ENCODE data around the gene METTL2B. TPM values are rescaled to one million over a fixed set of nuclear protein-coding genes. Genes with fewer than 3 reads are reported as not detected.
"Not testable (repeated sequence)": the region's sequence is repeated elsewhere in the genome, so short reads cannot be mapped to it uniquely, and the experiment has no call there.

Gene METTL2B
- total RNA-seq, 1 donor from 2014 or later: 13.9 TPM

GRCh38 chr7:128523226-128523931 is 46.8 kb downstream of the METTL2B start:
- DNase-seq (ENCODE audit: low spot score): peak; percentile 60
- peak; percentile 62 for ATAC-seq

DNA sequence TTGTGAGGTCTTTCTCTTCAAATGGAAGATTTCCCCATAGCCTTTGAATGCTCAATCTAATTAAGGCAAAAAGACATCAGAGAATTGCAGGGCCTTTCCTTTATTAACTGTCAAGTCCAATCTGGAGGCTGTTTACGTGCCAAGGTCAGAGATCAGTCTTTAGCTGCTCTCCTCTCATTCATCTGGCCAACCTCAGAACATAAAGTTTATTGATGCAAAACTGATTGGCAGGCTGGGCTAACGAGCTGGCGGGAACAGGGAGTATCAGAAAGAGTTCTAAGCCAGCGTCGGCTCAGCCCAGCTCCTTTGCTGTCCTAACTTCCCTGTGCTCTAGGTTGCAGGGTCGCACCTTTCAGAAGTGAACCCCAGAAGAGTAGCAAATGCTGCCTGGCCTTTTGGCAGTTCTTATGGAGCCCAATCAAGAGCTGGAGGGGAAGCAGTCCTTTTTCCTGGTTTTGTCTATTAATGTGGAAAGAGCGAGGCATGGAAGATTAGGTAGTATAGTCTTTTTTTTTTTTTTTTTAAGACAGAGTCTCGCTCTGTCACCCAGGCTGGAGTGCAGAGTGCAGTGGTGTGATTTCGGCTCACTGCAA is 47.5 kb downstream of the METTL2B start:
- peak; percentile 20 for ATAC-seq
- not testable (repeated sequence) for DNase-seq (ENCODE audit: low spot score)

GRCh38 chr7:128525584-128525983 is 49.0 kb downstream of the METTL2B start:
- ATAC-seq; DNase-seq (ENCODE audit: low spot score): not testable (repeated sequence)

- ATAC-seq; DNase-seq (ENCODE audit: low spot score): not testable (repeated sequence)
Observed at GRCh38 chr7:128526062-128526466, 49.5 kb downstream of the METTL2B start.

DNA sequence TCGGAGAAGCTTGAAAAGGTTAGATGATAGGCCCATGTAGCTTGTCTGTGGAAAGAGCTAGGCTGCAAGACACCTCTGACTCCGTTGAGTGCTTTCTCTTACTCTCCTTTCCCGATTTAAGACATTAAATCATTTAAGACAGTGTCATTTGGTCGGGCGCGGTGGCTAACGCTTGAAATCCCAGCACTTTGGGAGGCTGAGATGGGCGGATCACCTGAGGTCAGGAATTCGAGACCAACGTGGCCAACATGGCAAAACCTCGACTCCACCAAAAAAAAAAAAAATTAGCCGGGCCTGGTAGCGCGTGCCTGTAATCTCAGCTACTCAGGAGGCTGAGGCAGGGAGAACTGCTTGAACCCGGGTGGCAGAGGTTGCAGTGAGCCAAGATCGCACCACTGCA is 52.6 kb downstream of the METTL2B start:
- not testable (repeated sequence) for DNase-seq (ENCODE audit: low spot score); ATAC-seq

DNA sequence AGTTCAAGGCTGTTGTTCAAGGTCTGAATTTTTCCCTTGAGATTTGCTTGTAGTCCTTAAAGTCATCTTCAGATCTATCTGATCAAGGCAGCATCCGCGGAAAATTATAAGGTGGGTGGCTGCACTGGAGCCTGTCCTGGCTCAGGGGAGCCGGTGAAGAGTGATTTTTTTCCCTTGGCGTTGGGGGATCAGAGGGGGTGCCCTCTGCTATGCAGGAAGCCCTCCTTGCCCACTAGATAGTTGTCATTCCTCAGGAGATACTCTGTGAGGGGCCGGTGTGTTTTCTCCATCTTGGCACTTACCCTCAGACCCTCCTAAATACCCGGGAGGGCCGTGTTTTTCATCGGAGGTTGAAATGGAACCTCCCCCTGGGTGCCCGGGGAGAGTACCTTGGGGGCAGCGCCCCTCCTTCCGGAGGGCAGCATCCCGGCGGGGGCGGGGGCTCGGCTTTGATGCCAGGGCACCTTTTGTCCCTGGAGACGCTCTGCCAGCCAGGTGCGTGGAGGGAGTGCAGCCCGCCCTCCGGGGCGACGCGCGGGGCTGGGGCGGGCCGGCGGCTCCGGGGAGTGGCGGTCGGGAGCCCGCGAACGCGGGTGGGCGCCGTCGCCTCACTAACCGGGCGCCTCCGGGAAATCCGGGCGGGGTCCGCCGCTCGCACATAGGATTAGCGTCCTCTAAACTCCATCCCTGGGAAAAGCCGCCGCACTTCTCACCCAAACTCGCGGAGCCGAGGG is 53.7 kb downstream of the METTL2B start:
- ATAC-seq (peak; percentile 7), DNase-seq (ENCODE audit: low spot score) (peak; percentile 47)

DNA sequence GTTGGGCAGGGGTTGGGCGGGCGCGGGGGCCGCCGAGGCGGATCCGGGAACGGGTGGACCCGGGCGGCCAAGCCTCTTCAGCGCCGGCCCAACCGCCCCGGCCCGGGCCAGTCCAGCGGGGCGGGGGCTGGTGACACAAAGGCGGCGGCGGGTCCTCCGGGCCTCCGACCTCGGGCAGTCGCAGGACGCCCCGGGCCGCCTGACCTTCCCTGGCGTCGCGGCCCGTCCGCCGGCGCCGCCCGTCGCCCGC is 54.2 kb downstream of the METTL2B start:
- DNase-seq (ENCODE audit: low spot score) (no peak), ATAC-seq (no peak)

- peak; percentile 90 for DNase-seq (ENCODE audit: low spot score)
- peak; percentile 88 for ATAC-seq
Observed at GRCh38 chr7:128531105-128531954, 54.8 kb downstream of the METTL2B start.

DNA sequence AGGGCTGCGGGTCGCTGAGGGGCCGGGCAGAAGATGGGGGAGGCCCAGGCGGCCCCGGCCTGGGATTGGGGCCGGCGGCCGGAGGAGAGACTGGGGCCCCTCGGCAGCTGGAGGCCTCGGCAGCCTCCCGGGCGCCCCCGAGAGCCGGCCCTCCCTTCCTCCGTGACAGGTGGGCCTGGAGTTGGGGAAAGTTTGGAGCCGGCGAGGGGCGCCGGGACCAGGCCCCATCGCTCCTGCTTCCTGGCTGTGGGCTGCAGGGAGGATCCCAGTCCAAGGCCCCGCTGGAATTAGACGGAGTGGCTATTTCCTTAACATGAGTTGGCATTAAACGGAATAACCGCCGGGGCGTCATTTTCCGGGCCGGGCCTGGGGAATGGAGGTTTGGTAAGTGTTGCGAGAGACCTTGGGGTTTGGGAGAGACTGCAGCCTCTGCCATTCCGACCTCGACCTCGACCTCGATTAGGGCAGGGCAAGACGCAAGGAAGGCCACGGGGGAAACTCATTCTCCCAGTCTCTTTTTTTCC is 55.5 kb downstream of the METTL2B start:
- ATAC-seq (peak; percentile 37), DNase-seq (ENCODE audit: low spot score) (peak; percentile 66)

DNA sequence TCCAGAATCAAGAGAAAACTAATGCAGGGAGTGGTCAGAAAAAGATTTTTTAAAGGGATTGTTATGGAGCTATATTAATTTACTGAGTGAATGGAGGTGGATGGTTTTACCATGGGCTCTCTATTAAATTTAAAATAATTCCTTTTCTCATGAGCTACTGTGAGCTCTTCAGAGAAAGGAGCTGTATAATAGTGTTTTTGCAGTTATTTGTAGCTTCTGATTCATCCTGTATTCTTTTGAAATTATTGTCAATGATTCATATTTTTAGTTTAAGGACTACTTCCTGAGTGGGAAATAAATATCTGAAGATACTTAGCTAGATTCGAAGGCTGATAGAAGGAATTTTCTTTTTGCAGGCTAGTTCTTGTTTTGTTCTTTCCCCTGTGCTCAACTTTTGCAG is 56.4 kb downstream of the METTL2B start:
- not testable (repeated sequence) for ATAC-seq; DNase-seq (ENCODE audit: low spot score)

DNA sequence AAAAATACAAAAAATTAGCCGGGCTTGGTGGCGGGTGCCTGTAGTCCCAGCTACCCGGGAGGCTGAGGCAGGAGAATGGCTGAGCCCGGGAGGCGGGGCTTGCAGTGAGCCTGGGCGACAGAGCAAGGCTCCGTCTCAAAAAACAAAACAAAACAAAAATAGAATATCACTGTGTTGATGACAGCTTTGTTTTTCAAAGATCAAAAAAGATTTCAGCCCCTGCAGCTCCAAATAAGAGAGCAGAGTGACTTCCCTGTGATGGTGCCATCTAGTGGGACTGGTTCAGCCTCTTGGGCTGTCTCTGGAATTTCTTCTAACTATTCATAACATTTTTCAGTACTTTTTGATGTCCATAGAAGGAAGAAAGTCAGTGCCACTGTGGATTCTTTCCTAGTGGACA is 60.9 kb downstream of the METTL2B start:
- ATAC-seq (peak; percentile 84), DNase-seq (ENCODE audit: low spot score) (peak; percentile 15)

- ATAC-seq; DNase-seq (ENCODE audit: low spot score): not testable (repeated sequence)
Observed at GRCh38 chr7:128542530-128542929, 66.0 kb downstream of the METTL2B start.

DNA sequence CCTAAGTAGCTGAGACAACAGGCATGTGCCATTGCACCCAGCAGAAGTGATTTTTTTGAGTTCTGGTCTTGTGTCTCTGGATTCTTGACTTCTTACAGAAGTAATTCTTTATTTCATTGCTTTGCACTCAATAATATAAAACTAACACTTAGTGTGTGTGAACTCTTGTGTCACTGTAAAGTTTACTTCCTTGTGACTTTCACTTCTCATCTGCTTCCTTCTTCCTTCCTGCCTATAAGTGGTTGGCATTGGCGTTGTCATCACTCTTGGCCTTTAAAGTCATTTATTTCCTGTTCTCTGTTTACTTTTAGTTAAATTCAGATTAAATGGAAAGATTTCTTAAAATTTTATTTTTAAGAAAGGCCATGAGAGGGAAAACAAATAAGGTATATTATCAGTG is 66.8 kb downstream of the METTL2B start:
- not testable (repeated sequence) for ATAC-seq; DNase-seq (ENCODE audit: low spot score)

DNA sequence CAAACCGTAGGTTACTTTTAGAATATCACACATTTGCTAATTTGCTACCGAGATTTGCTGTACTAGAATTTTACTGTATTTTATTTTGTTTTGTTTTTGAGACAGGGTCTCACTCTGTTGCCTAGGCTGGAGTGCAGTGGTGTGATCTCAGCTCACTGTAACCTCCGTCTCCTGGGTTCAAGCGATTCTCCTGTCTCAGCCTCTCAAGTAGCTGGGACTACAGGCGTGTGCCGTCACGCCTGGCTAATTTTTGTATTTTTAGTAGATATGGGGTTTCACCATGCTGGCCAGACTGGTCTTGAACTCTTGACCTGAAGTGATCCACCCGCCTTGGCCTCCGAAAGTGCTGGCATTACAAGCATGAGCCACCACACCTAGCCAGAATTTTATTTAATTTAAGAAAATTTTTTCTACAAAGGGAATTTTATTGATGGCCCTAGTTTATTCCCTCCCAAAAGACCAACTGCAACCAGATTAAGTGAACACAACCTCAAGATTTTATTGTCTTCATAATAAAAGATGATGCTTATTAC is 69.8 kb downstream of the METTL2B start:
- ATAC-seq; DNase-seq (ENCODE audit: low spot score): not testable (repeated sequence)

DNA sequence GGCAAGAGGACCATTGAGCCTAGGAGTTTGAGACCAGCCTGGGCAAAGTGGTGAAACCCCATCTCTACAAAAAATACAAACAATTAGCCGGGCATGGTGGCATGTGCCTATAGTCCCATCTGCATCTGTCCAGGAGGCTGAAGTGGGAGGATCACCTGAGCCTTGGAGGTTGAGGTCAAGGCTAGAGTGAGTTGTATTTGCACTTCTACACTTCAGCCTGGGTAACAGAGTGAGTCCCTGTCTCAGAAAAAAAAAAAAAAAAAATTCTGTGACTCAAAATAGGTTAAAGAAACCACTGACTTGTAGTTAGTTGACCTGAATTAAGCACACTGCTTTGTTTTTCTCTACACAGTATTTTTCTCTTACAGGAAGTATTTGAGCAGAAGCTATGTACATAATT is 74.4 kb downstream of the METTL2B start:
- no peak for DNase-seq (ENCODE audit: low spot score)
- ATAC-seq: no peak

- not testable (repeated sequence) for ATAC-seq; DNase-seq (ENCODE audit: low spot score)
Observed at GRCh38 chr7:128554394-128554793, 77.8 kb downstream of the METTL2B start.

Data from left lobe of liver (tissue), 2 donors.